GM19395 (cell line): ENCODE measurements around the gene WSB2.
"Not testable (repeated sequence)": the region's sequence is repeated elsewhere in the genome, so short reads cannot be mapped to it uniquely, and the experiment has no call there.

Source experiments
- ATAC-seq: cut with Tn5 transposase; IDR thresholded peaks from one replicate; pipeline ENCODE4 v1.9.1; 2021; ENCODE audit warnings: mild to moderate bottlenecking, moderate library complexity; ENCODE audit not compliant: unreplicated experiment

Gene WSB2

GRCh38 chr12:118036672-118037411 is 24.1 kb downstream of the WSB2 start:
- no peak for ATAC-seq

- peak; percentile 91 for ATAC-seq
These were observed 25.6 kb downstream of the WSB2 start for GRCh38 chr12:118035190-118036041.

GRCh38 chr12:118034429-118035189 is 26.4 kb downstream of the WSB2 start:
- no peak for ATAC-seq

GRCh38 chr12:118033902-118034301 is 27.1 kb downstream of the WSB2 start:
- no peak for ATAC-seq

GRCh38 chr12:118033323-118033722 is 27.7 kb downstream of the WSB2 start:
- no peak for ATAC-seq

- no peak for ATAC-seq
These were observed 28.8 kb downstream of the WSB2 start for GRCh38 chr12:118032188-118032587.

- no peak for ATAC-seq
These were observed 31.8 kb downstream of the WSB2 start for GRCh38 chr12:118029166-118029565.

GRCh38 chr12:118025168-118025567 is 35.8 kb downstream of the WSB2 start:
- ATAC-seq, result no peak

- no peak for ATAC-seq
These were observed 37.6 kb downstream of the WSB2 start for GRCh38 chr12:118023301-118023860.

- ATAC-seq, result no peak
These were observed 38.3 kb downstream of the WSB2 start for GRCh38 chr12:118022728-118023109.

- ATAC-seq, result not testable (repeated sequence)
These were observed 38.8 kb downstream of the WSB2 start for GRCh38 chr12:118022097-118022727.

- no peak for ATAC-seq
These were observed 40.9 kb downstream of the WSB2 start for GRCh38 chr12:118020036-118020435.

GRCh38 chr12:118017926-118018325 is 43.1 kb downstream of the WSB2 start:
- no peak for ATAC-seq

GRCh38 chr12:118016424-118017264 is 44.3 kb downstream of the WSB2 start, which contains the start of gene RFC5:
Gene RFC5, plus strand, starts transcription at chr12:118016703. Its CDS starts 125 bp downstream, at chr12:118016828.
- peak; percentile 98 for ATAC-seq

GRCh38 chr12:118015944-118016343 is 45.0 kb downstream of the WSB2 start:
- no peak for ATAC-seq

- no peak for ATAC-seq
These were observed 45.7 kb downstream of the WSB2 start for GRCh38 chr12:118015306-118015705.

- no peak for ATAC-seq
These were observed 47.7 kb downstream of the WSB2 start for GRCh38 chr12:118013283-118013682.

- ATAC-seq, result no peak
These were observed 49.0 kb downstream of the WSB2 start for GRCh38 chr12:118011961-118012360.

GRCh38 chr12:118011377-118011776 is 49.6 kb downstream of the WSB2 start:
- no peak for ATAC-seq

- ATAC-seq, result no peak
These were observed 50.1 kb downstream of the WSB2 start for GRCh38 chr12:118010903-118011302.
